Measurements from ENCODE around the gene CENPT.

Gene CENPT

DNA sequence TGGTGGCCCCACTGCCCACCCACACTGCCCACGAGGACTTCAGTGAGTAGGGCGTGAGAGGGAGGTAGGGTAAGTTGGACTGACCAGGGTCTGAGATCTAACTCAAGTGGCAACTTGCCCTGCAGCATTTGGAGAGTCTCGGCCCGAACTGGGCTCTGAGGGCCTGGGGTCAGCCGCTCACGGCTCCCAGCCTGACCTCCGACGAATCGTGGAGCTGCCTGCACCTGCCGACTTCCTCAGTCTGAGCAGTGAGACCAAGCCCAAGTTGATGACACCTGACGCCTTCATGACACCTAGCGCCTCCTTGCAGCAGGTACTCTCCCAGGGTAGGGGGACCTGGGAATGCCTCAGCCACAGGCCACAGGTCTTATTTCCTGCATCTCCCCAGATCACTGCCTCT lies 32.0 kb upstream of the CENPT start:
- H3K9ac ChIP-seq (ENCODE audit: low read depth, low read length): no peak overlapping the region
- peaks cover 29% of the 10 kb centered on the region for H3K79me2 ChIP-seq (ENCODE audit: insufficient read depth, low read length)
- H3K4me2 ChIP-seq (ENCODE audit: insufficient read depth, low read length): no peak overlapping the region
- no peak overlapping the region for H3K4me3 ChIP-seq (ENCODE audit: low read depth in 1 of 2, low read length in 2 of 2)
- no peaks in the 10 kb centered on the region for H3K9me3 ChIP-seq (ENCODE audit: insufficient read depth, low read length, severe bottlenecking)
- peaks cover 62% of the 10 kb centered on the region for H4K20me1 ChIP-seq (ENCODE audit: insufficient read depth, low read length)
- no peak overlapping the region for H3K27ac ChIP-seq (ENCODE audit: low read length)
- peaks cover 100% of the 10 kb centered on the region for H3K36me3 ChIP-seq (ENCODE audit: insufficient read depth, low read length)
- no peak overlapping the region for H2AFZ ChIP-seq (ENCODE audit: low read depth, low read length)
- DNase-seq (no peak), ATAC-seq (ENCODE audit: insufficient read depth, low read depth) (no peak)
- peaks cover 16% of the 10 kb centered on the region for H3K4me1 ChIP-seq (ENCODE audit: insufficient read depth, low read length)
- H3K27me3 ChIP-seq (ENCODE audit: insufficient read depth, low read length, poor library complexity): no peaks in the 10 kb centered on the region
- TF ChIP-seq EZH2 (IDR thresholded peaks at IDR 0.05; ENCODE audit: borderline replicate concordance, low read depth, low read length, severe bottlenecking): no peak
- TF ChIP-seq, protein P1, sequence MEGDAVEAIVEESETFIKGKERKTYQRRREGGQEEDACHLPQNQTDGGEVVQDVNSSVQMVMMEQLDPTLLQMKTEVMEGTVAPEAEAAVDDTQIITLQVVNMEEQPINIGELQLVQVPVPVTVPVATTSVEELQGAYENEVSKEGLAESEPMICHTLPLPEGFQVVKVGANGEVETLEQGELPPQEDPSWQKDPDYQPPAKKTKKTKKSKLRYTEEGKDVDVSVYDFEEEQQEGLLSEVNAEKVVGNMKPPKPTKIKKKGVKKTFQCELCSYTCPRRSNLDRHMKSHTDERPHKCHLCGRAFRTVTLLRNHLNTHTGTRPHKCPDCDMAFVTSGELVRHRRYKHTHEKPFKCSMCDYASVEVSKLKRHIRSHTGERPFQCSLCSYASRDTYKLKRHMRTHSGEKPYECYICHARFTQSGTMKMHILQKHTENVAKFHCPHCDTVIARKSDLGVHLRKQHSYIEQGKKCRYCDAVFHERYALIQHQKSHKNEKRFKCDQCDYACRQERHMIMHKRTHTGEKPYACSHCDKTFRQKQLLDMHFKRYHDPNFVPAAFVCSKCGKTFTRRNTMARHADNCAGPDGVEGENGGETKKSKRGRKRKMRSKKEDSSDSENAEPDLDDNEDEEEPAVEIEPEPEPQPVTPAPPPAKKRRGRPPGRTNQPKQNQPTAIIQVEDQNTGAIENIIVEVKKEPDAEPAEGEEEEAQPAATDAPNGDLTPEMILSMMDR (IDR thresholded peaks at IDR 0.05; ENCODE audit: borderline replicate concordance, extremely low read depth, low read length, poor library complexity, severe bottlenecking): no peak

DNA sequence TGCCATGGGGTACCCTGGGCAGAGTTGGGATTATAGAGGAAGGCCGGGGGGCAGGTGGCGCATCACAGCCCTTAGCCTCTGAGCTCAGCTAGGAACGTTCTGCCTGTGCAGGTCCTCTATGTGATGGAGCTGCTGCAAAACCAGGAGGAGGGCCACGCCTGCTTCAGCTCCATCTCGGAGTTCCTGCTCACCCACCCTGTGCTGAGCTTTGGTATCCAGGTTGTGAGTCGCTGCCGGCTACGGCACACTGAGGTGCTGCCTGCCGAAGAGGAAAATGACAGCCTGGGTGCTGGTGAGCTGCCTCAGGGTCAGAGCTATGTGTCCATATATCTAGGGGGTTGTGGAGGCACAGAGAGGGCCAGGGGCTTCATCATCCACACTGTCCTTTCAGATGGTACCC lies 31.4 kb upstream of the CENPT start:
- peaks cover 22% of the 10 kb centered on the region for H3K4me1 ChIP-seq (ENCODE audit: insufficient read depth, low read length)
- no peak overlapping the region for H3K9ac ChIP-seq (ENCODE audit: low read depth, low read length)
- H3K4me3 ChIP-seq (ENCODE audit: low read depth in 1 of 2, low read length in 2 of 2): no peak overlapping the region
- H2AFZ ChIP-seq (ENCODE audit: low read depth, low read length): no peak overlapping the region
- TF ChIP-seq, protein P1 (IDR thresholded peaks at IDR 0.05; ENCODE audit: borderline replicate concordance, extremely low read depth, low read length, poor library complexity, severe bottlenecking): no peak
- TF ChIP-seq EZH2 (IDR thresholded peaks at IDR 0.05; ENCODE audit: borderline replicate concordance, low read depth, low read length, severe bottlenecking): no peak
- ATAC-seq (ENCODE audit: insufficient read depth, low read depth): no peak
- no peaks in the 10 kb centered on the region for H3K27me3 ChIP-seq (ENCODE audit: insufficient read depth, low read length, poor library complexity)
- peaks cover 35% of the 10 kb centered on the region for H3K79me2 ChIP-seq (ENCODE audit: insufficient read depth, low read length)
- H3K9me3 ChIP-seq (ENCODE audit: insufficient read depth, low read length, severe bottlenecking): no peaks in the 10 kb centered on the region
- no peak overlapping the region for H3K27ac ChIP-seq (ENCODE audit: low read length)
- peaks cover 62% of the 10 kb centered on the region for H4K20me1 ChIP-seq (ENCODE audit: insufficient read depth, low read length)
- H3K36me3 ChIP-seq (ENCODE audit: insufficient read depth, low read length): peaks cover 96% of the 10 kb centered on the region
- no peak for DNase-seq
- H3K4me2 ChIP-seq (ENCODE audit: insufficient read depth, low read length): no peak overlapping the region

DNA sequence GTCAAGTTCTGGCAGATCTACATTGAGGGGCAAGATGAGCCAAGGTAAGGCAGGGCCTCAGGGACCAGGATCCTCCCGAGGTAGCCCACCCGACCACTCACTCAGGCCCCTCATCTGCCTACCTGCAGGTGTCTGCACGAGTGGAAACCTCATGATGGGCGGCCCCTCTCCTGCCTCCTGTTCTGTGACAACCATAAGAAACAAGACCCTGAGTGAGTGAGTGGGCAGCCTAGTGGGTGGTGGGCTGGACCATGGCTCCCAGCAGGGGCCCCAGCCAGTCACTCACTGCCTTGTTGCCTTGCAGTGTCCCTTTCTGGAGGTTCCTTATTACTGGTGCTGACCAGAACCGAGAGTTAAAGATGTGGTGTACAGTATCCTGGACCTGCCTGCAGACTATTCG lies 30.7 kb upstream of the CENPT start:
- Histone ChIP-seq H3K4me1 (ENCODE audit: insufficient read depth, low read length) (peaks cover 25% of the 10 kb centered on the region), H3K9ac (ENCODE audit: low read depth, low read length) (no peak overlapping the region), H3K4me2 (ENCODE audit: insufficient read depth, low read length) (no peak overlapping the region), H2AFZ (ENCODE audit: low read depth, low read length) (no peak overlapping the region), H3K4me3 (ENCODE audit: low read depth in 1 of 2, low read length in 2 of 2) (no peak overlapping the region), H4K20me1 (ENCODE audit: insufficient read depth, low read length) (peaks cover 60% of the 10 kb centered on the region), H3K9me3 (ENCODE audit: insufficient read depth, low read length, severe bottlenecking) (no peaks in the 10 kb centered on the region), H3K27ac (ENCODE audit: low read length) (no peak overlapping the region), H3K79me2 (ENCODE audit: insufficient read depth, low read length) (peaks cover 41% of the 10 kb centered on the region), H3K36me3 (ENCODE audit: insufficient read depth, low read length) (peaks cover 89% of the 10 kb centered on the region), H3K27me3 (ENCODE audit: insufficient read depth, low read length, poor library complexity) (no peaks in the 10 kb centered on the region)
- ATAC-seq (ENCODE audit: insufficient read depth, low read depth) (no peak), DNase-seq (no peak)
- TF ChIP-seq EZH2 (IDR thresholded peaks at IDR 0.05; ENCODE audit: borderline replicate concordance, low read depth, low read length, severe bottlenecking): no peak
- TF ChIP-seq, protein P1 (IDR thresholded peaks at IDR 0.05; ENCODE audit: borderline replicate concordance, extremely low read depth, low read length, poor library complexity, severe bottlenecking): no peak

DNA sequence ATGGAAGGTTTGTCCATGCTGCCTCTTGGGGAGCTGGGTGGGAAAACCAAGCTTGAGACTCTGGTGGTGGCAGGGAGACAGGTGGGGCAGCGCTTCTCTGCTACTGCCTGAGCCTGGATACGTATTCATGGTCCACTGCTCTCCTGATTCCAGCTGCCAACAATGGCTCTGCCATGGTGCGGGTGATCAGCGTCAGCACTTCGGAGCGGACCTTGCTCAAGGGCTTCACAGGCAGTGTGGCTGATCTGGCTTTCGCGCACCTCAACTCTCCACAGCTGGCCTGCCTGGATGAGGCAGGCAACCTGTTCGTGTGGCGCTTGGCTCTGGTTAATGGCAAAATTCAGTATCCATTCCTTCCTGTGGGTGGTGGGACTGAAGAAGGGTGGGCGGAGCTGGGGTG lies 29.6 kb upstream of the CENPT start:
- Histone ChIP-seq H4K20me1 (ENCODE audit: insufficient read depth, low read length) (peaks cover 59% of the 10 kb centered on the region), H3K36me3 (ENCODE audit: insufficient read depth, low read length) (peaks cover 79% of the 10 kb centered on the region), H3K27me3 (ENCODE audit: insufficient read depth, low read length, poor library complexity) (no peaks in the 10 kb centered on the region), H3K4me3 (ENCODE audit: low read depth in 1 of 2, low read length in 2 of 2) (no peak overlapping the region), H3K27ac (ENCODE audit: low read length) (no peak overlapping the region), H3K4me1 (ENCODE audit: insufficient read depth, low read length) (peaks cover 32% of the 10 kb centered on the region), H2AFZ (ENCODE audit: low read depth, low read length) (no peak overlapping the region), H3K9ac (ENCODE audit: low read depth, low read length) (no peak overlapping the region), H3K4me2 (ENCODE audit: insufficient read depth, low read length) (no peak overlapping the region), H3K9me3 (ENCODE audit: insufficient read depth, low read length, severe bottlenecking) (no peaks in the 10 kb centered on the region), H3K79me2 (ENCODE audit: insufficient read depth, low read length) (peaks cover 45% of the 10 kb centered on the region)
- DNase-seq: no peak
- no peak for TF ChIP-seq EZH2 (IDR thresholded peaks at IDR 0.05; ENCODE audit: borderline replicate concordance, low read depth, low read length, severe bottlenecking)
- TF ChIP-seq, protein P1 (IDR thresholded peaks at IDR 0.05; ENCODE audit: borderline replicate concordance, extremely low read depth, low read length, poor library complexity, severe bottlenecking): no peak
- ATAC-seq (ENCODE audit: insufficient read depth, low read depth): no peak
